Lung (tissue), 12 donors: ENCODE measurements around the gene DENND2A. TPM values are rescaled to one million over a fixed set of nuclear protein-coding genes. Genes with fewer than 3 reads are reported as not detected.

Experiments
- ATAC-seq: fragments of 200-7000 bp; cut with Tn5 transposase; one replicate; pipeline ENCODE4 v1.9.1; 2020; ENCODE audit warnings: moderate number of reproducible peaks; ENCODE audit not compliant: insufficient read depth, low FRiP score
- DNase-seq, 3 donors: peaks; one replicate each; pipeline ENCODE4 v3.0.0-alpha.2; 2013 to 2017
- H3K27ac ChIP-seq, 2 donors: one replicate each; pipeline ENCODE4 v1.5.1; 2013; ENCODE audit warnings: mild to moderate bottlenecking in 2 of 2, moderate library complexity in 2 of 2, control low read depth in 1 of 2, inconsistent platforms in 1 of 2, low read depth in 1 of 2, low read length in 1 of 2
- H3K27me3 ChIP-seq, 3 donors: one replicate each; pipeline ENCODE4 v1.5.1; 2013; ENCODE audit warnings: low read length in 2 of 3; ENCODE audit not compliant: control insufficient read depth in 3 of 3, insufficient read depth in 3 of 3
- H3K36me3 ChIP-seq, 4 donors: one replicate each; pipeline ENCODE4 v1.5.1; 2013; ENCODE audit warnings: low read length in 4 of 4, mild to moderate bottlenecking in 1 of 4, moderate library complexity in 1 of 4; ENCODE audit not compliant: control insufficient read depth in 4 of 4, insufficient read depth in 4 of 4
- H3K4me1 ChIP-seq, 5 donors: one replicate each; pipeline ENCODE4 v1.5.1; 2013; ENCODE audit warnings: low read length in 5 of 5, mild to moderate bottlenecking in 2 of 5, moderate library complexity in 1 of 5; ENCODE audit not compliant: control insufficient read depth in 5 of 5, insufficient read depth in 5 of 5
- H3K4me3 ChIP-seq: one replicate; pipeline ENCODE4 v1.5.1; 2013; ENCODE audit warnings: mild to moderate bottlenecking, control low read depth, moderate library complexity
- H3K9ac ChIP-seq, 2 donors: one replicate each; pipeline ENCODE4 v1.5.1; 2013; ENCODE audit warnings: low read length in 2 of 2, control low read depth in 1 of 2; ENCODE audit not compliant: insufficient read depth in 1 of 2
- H3K9me3 ChIP-seq, 4 donors: one replicate each; pipeline ENCODE4 v1.5.1; 2013; ENCODE audit warnings: low read length in 3 of 4, mild to moderate bottlenecking in 1 of 4, moderate library complexity in 1 of 4; ENCODE audit not compliant: control insufficient read depth in 4 of 4, insufficient read depth in 3 of 4
- CTCF ChIP-seq: IDR thresholded peaks from 2 replicates; pipeline ENCODE4 v1.5.1; 2012; ENCODE audit warnings: mild to moderate bottlenecking; ENCODE audit errors: control extremely low read depth, extremely low read depth
- WGBS, 2 donors: extraction: QIAGEN DNeasy Blood & Tissue Kit; methylation state at CpG; one replicate each; pipeline ENCODE4 v1.1.7; 2013; 5-methylcytosine and 5-hydroxymethylcytosine counted together
- polyA plus RNA-seq, 2 donors: library from polyadenylated mRNA; stranded (reverse); fragments of 200-250 nt; gene quantifications; one replicate each; pipeline ENCODE4 v1.2.1, GENCODE V29; 2013
- total RNA-seq, 2 donors: library from RNA; depleted of rRNA in 1 of 2; stranded (reverse); fragments of >200 nt in 1 of 2; gene quantifications; one replicate each; pipeline ENCODE4 v1.2.1, GENCODE V29; 2014 to 2021
- donor health status: control.
- donor health status: control.
- donor health status: Bipolar disorder and iron deficiency.
- donor health status: healthy.
- donor health status: DM: yes; HTN: yes; CAD: no.

Gene DENND2A
- total and polyA plus RNA-seq, 4 donors = 4.1 to 32.4 (median 9.7) TPM

- Histone ChIP-seq H3K27ac (peak overlapping the region in 1 of 2 donors; percentile 43), H3K4me1 (peaks cover 9 to 50% (median 21%) of the 10 kb centered on the region in 5 donors), H3K9me3 (no peaks in the 10 kb centered on the region), H3K9ac (peak overlapping the region; percentile 9 to 58), H3K4me3 (no peak overlapping the region), H3K27me3 (no peaks in the 10 kb centered on the region), H3K36me3 (no peaks in the 10 kb centered on the region)
- DNase-seq = peak; percentile 66 to 94 (median 92)
- no peak for TF ChIP-seq CTCF
- ATAC-seq = no peak
- 73 to 89% methylated on average over 6 of the region's 6 CpGs for WGBS, 2 donors
Observed at GRCh38 chr7:140638173-140638791, 2.3 kb downstream of the DENND2A start.

- ATAC-seq = no peak
- TF ChIP-seq CTCF = no peak
- Histone ChIP-seq H3K27ac (peak overlapping the region; percentile 22 to 66), H3K4me3 (no peak overlapping the region), H3K4me1 (peaks cover 9 to 50% (median 21%) of the 10 kb centered on the region in 5 donors), H3K27me3 (no peaks in the 10 kb centered on the region), H3K9ac (peak overlapping the region in 1 of 2 donors; percentile 69), H3K9me3 (no peaks in the 10 kb centered on the region), H3K36me3 (no peaks in the 10 kb centered on the region)
- no peak for DNase-seq
- whole genome bisulfite sequencing, 2 donors = 68 to 87% methylated on average over 3 of the region's 3 CpGs
Observed at GRCh38 chr7:140637400-140637799, 3.2 kb downstream of the DENND2A start.

GRCh38 chr7:140635816-140636215, 4.8 kb downstream of the DENND2A start:
- TF ChIP-seq CTCF = no peak
- no peak for ATAC-seq
- Histone ChIP-seq H3K9me3 (no peaks in the 10 kb centered on the region), H3K36me3 (no peaks in the 10 kb centered on the region), H3K27ac (peak overlapping the region in 1 of 2 donors; percentile 35), H3K9ac (peak overlapping the region in 1 of 2 donors; percentile 62), H3K4me3 (no peak overlapping the region), H3K27me3 (no peaks in the 10 kb centered on the region), H3K4me1 (peaks cover 9 to 43% (median 21%) of the 10 kb centered on the region in 5 donors)
- WGBS, 2 donors = 80 to 88% methylated on average over 5 of the region's 5 CpGs
- no peak for DNase-seq
